GM11168 (cell line): ENCODE measurements around the gene PLCB2.

Experiments
- in situ Hi-C: fragments of 300-500 bp; cut with MboI; formaldehyde crosslinking; loops from one replicate; pipeline ENCODE4 v1.12.0; 2022; ENCODE audit warnings: low sequenced_read_pairs; ENCODE audit not compliant: unreplicated experiment

Gene PLCB2

GRCh38 chr15:40293006-40293405, 14.7 kb downstream of the PLCB2 start:
- in situ Hi-C loops: no loop called here

- in situ Hi-C loops: no loop called here
Measured at GRCh38 chr15:40292246-40292645, 15.5 kb downstream of the PLCB2 start.

GRCh38 chr15:40290918-40291574, 16.7 kb downstream of the PLCB2 start:
- in situ Hi-C loops: no loop called here

GRCh38 chr15:40290545-40290917, 17.2 kb downstream of the PLCB2 start:
- in situ Hi-C loops: no loop called here

- in situ Hi-C loops: loop anchor here (5.0 kb wide), 1 partner anchor 33 kb away; the partner anchor contains the start of gene INAFM2
Measured at GRCh38 chr15:40289140-40289775, 18.5 kb downstream of the PLCB2 start.

- in situ Hi-C loops: loop anchor here (5.0 kb wide), 1 partner anchor 34 kb away; the partner anchor contains the start of gene INAFM2
Measured at GRCh38 chr15:40287968-40288367, 19.8 kb downstream of the PLCB2 start.

GRCh38 chr15:40287505-40287904, 20.2 kb downstream of the PLCB2 start:
- in situ Hi-C loops: loop anchor here (5.0 kb wide), 1 partner anchor 35 kb away; the partner anchor contains the start of gene INAFM2

- in situ Hi-C loops: loop anchor here (5.0 kb wide), 1 partner anchor 36 kb away; the partner anchor contains the start of gene INAFM2
Measured at GRCh38 chr15:40286794-40287193, 20.9 kb downstream of the PLCB2 start.

GRCh38 chr15:40286061-40286532, 21.6 kb downstream of the PLCB2 start:
- in situ Hi-C loops: loop anchor here (5.0 kb wide), 1 partner anchor 36 kb away; the partner anchor contains the start of gene INAFM2

GRCh38 chr15:40285554-40286011, 22.2 kb downstream of the PLCB2 start:
- in situ Hi-C loops: loop anchor here (5.0 kb wide), 1 partner anchor 37 kb away; the partner anchor contains the start of gene INAFM2

GRCh38 chr15:40285151-40285550, 22.6 kb downstream of the PLCB2 start:
- in situ Hi-C loops: loop anchor here (5.0 kb wide), 1 partner anchor 37 kb away; the partner anchor contains the start of gene INAFM2

- in situ Hi-C loops: no loop called here
Measured at GRCh38 chr15:40283615-40284300, 24.0 kb downstream of the PLCB2 start.

- in situ Hi-C loops: no loop called here
Measured at GRCh38 chr15:40282869-40283614, 24.7 kb downstream of the PLCB2 start, which contains the start of gene ANKRD63. ANKRD63 (minus strand) TSS chr15:40283064; CDS start chr15:40282586, 478 bp downstream.

GRCh38 chr15:40282147-40282868, 25.4 kb downstream of the PLCB2 start:
- in situ Hi-C loops: no loop called here

GRCh38 chr15:40281801-40282146, 26.0 kb downstream of the PLCB2 start:
- in situ Hi-C loops: no loop called here

GRCh38 chr15:40281057-40281800, 26.5 kb downstream of the PLCB2 start:
- in situ Hi-C loops: no loop called here

GRCh38 chr15:40280260-40281056, 27.3 kb downstream of the PLCB2 start:
- in situ Hi-C loops: no loop called here
